ENCODE measurements around the gene XPNPEP2. TPM values are rescaled to one million over a fixed set of nuclear protein-coding genes. Genes with fewer than 3 reads are reported as not detected.

The XPNPEP2 gene
- total RNA-seq, 1 donor from 2014 or later: 3.7 TPM

DNA sequence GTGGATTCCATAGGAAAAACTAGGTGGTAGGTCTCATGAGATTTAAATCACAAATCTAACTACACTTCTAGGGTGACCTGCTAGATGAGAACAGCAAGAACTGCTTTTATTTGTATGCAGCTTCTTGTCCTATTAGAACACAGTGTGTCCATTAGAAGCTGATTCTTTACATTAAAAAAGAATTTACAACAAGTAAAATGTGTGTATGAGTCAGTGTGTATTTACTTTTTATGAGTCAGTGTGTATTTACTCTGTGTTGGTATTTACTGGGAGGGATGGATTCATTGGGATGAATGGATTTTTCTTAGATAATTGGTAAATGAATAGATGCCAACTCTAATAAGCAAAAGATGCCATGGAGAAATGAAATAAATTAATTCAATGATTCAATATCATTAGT lies 40.6 kb upstream of the XPNPEP2 start:
- no peaks in the 10 kb centered on the region for H3K9me3 ChIP-seq (ENCODE audit: control insufficient read depth in 3 of 3, low read length in 3 of 3)
- no peaks in the 10 kb centered on the region for H3K36me3 ChIP-seq (ENCODE audit: control insufficient read depth in 3 of 3, insufficient read depth in 3 of 3, low read length in 3 of 3)
- H3K27ac ChIP-seq (ENCODE audit: low read depth, low read length): no peak overlapping the region
- H3K4me1 ChIP-seq (ENCODE audit: control insufficient read depth in 3 of 3, insufficient read depth in 3 of 3, low read length in 3 of 3): peaks cover 0 to 14% (median 5%) of the 10 kb centered on the region in 3 donors
- H3K4me3 ChIP-seq (ENCODE audit: low read length in 3 of 3): no peak overlapping the region
- H3K9ac ChIP-seq (ENCODE audit: low read depth in 1 of 3, low read length in 3 of 3): no peak overlapping the region
- peaks cover 0 to 3% (median 0%) of the 10 kb centered on the region in 3 donors for H3K27me3 ChIP-seq (ENCODE audit: control insufficient read depth in 3 of 3, insufficient read depth in 3 of 3, low read length in 3 of 3)

DNA sequence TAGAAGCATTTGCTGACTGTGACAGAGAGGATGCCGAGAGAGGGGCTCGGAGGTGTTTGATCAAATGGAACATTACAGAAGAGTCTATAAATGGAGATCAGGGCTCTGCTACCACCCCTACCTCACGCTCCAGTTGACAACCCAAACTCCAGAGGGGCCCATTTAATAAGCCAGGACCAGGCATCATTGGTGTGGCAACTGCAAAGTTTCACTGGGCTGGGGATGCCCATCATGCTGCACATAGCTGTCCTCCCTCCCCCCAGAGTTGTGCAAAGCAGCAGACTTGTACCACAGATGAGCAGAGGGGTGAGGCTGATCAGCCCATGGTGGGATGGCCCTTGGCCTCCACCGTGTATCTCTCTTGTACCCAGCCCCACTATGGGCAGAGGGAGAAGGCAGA lies 38.2 kb upstream of the XPNPEP2 start:
- Histone ChIP-seq H3K9ac (ENCODE audit: low read depth in 1 of 3, low read length in 3 of 3) (no peak overlapping the region), H3K4me3 (ENCODE audit: low read length in 3 of 3) (no peak overlapping the region), H3K27ac (ENCODE audit: low read depth, low read length) (no peak overlapping the region), H3K9me3 (ENCODE audit: control insufficient read depth in 3 of 3, low read length in 3 of 3) (no peaks in the 10 kb centered on the region), H3K4me1 (ENCODE audit: control insufficient read depth in 3 of 3, insufficient read depth in 3 of 3, low read length in 3 of 3) (peaks cover 0 to 14% (median 5%) of the 10 kb centered on the region in 3 donors), H3K36me3 (ENCODE audit: control insufficient read depth in 3 of 3, insufficient read depth in 3 of 3, low read length in 3 of 3) (no peaks in the 10 kb centered on the region), H3K27me3 (ENCODE audit: control insufficient read depth in 3 of 3, insufficient read depth in 3 of 3, low read length in 3 of 3) (peaks cover 0 to 3% (median 0%) of the 10 kb centered on the region in 3 donors)

DNA sequence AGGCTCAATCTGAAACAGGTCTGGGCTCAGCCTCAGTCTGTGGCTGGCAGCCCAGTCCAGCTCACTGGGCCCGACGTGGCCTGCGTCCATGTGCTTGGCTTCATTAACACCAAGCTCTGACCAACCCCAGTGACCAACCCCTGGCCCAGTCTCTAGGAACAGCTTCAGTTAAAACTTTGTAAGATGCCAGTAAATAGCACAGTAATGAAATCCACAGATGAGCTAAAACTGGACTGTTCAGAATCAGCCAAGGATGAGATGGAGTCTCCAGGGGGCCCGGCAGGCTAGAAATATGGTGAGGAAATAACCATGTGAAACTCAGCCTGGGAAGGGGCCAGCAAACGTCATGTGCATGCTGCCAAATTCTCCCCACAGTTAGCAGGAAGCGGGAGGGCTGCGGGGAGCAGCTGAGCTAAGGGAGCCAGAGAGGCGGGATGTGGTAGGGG lies 37.1 kb upstream of the XPNPEP2 start:
- H3K9ac ChIP-seq (ENCODE audit: low read depth in 1 of 3, low read length in 3 of 3): no peak overlapping the region
- H3K4me3 ChIP-seq (ENCODE audit: low read length in 3 of 3): no peak overlapping the region
- no peaks in the 10 kb centered on the region for H3K36me3 ChIP-seq (ENCODE audit: control insufficient read depth in 3 of 3, insufficient read depth in 3 of 3, low read length in 3 of 3)
- H3K27ac ChIP-seq (ENCODE audit: low read depth, low read length): peak overlapping the region; percentile 31
- H3K4me1 ChIP-seq (ENCODE audit: control insufficient read depth in 3 of 3, insufficient read depth in 3 of 3, low read length in 3 of 3): peaks cover 0 to 15% (median 5%) of the 10 kb centered on the region in 3 donors
- H3K9me3 ChIP-seq (ENCODE audit: control insufficient read depth in 3 of 3, low read length in 3 of 3): no peaks in the 10 kb centered on the region
- peaks cover 0 to 3% (median 0%) of the 10 kb centered on the region in 3 donors for H3K27me3 ChIP-seq (ENCODE audit: control insufficient read depth in 3 of 3, insufficient read depth in 3 of 3, low read length in 3 of 3)

DNA sequence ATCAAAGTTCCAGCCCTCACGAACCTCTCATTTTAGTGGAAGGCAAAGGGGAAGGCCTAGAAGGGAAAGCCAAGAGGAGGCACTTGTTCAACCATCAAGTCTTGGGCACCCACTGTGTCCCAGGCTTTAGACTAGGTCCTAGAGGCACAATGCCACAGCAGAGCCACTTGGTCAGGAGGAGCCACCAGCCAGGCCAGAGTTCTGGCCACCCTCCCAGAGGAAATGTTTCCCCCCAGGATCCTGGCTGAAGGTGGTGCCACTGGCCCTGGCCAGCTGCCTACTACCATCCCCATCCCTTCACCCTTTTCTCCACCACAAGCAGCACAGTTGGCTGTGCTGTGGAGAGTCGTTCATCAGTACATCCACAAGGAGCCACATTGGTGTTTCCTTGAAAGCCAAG lies 34.3 kb upstream of the XPNPEP2 start:
- Histone ChIP-seq H3K4me1 (ENCODE audit: control insufficient read depth in 3 of 3, insufficient read depth in 3 of 3, low read length in 3 of 3) (peaks cover 0 to 13% (median 5%) of the 10 kb centered on the region in 3 donors), H3K9ac (ENCODE audit: low read depth in 1 of 3, low read length in 3 of 3) (no peak overlapping the region), H3K9me3 (ENCODE audit: control insufficient read depth in 3 of 3, low read length in 3 of 3) (no peaks in the 10 kb centered on the region), H3K27me3 (ENCODE audit: control insufficient read depth in 3 of 3, insufficient read depth in 3 of 3, low read length in 3 of 3) (no peaks in the 10 kb centered on the region), H3K27ac (ENCODE audit: low read depth, low read length) (no peak overlapping the region), H3K36me3 (ENCODE audit: control insufficient read depth in 3 of 3, insufficient read depth in 3 of 3, low read length in 3 of 3) (no peaks in the 10 kb centered on the region), H3K4me3 (ENCODE audit: low read length in 3 of 3) (no peak overlapping the region)

DNA sequence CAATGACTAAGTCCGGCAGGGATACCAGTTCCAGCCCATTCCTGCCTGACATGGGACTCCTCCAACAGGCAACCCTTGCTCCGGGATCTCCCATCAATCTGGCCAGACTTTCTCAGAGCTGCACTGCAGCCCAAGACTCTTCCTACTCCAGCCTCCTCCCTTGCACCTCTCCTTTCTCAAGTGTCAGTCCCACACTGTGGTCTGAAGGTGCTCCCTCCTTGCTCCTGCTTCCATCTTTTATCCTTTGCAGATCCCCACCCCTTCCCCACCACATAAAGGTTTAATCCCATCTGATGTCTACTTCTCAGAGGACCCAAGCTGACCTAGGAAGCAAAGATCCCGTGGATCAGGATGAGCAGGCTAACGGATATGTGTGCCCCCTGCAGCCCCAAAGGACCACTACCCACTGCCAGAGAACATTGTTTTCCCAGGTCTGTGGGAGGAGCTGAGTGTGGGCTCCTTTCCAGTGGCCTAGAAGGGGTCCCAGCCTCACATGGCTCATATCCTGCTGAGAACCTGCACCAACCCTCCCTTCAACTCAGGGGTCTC lies 33.3 kb upstream of the XPNPEP2 start:
- H3K4me3 ChIP-seq (ENCODE audit: low read length in 3 of 3): no peak overlapping the region
- peaks cover 0 to 13% (median 5%) of the 10 kb centered on the region in 3 donors for H3K4me1 ChIP-seq (ENCODE audit: control insufficient read depth in 3 of 3, insufficient read depth in 3 of 3, low read length in 3 of 3)
- H3K9ac ChIP-seq (ENCODE audit: low read depth in 1 of 3, low read length in 3 of 3): no peak overlapping the region
- H3K36me3 ChIP-seq (ENCODE audit: control insufficient read depth in 3 of 3, insufficient read depth in 3 of 3, low read length in 3 of 3): no peaks in the 10 kb centered on the region
- no peaks in the 10 kb centered on the region for H3K9me3 ChIP-seq (ENCODE audit: control insufficient read depth in 3 of 3, low read length in 3 of 3)
- H3K27me3 ChIP-seq (ENCODE audit: control insufficient read depth in 3 of 3, insufficient read depth in 3 of 3, low read length in 3 of 3): no peaks in the 10 kb centered on the region
- H3K27ac ChIP-seq (ENCODE audit: low read depth, low read length): no peak overlapping the region

DNA sequence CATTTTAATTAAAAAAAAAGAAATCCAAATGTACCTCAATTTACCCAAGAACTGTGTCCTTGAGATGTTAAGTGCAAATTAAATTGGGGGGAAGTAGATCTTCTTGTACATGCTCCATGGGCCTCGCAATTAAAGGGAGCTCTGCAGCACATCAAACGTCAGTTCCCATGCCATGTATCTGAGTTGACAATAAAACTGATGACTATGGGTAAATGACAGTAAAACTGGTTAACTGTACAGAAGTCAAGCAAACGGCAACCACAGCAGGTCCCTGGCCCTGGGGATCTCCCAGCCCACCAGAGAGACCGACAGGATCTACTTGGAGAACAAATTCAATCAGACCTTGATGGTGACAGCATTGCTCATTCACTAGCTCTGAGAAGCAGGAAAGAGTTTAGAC lies 32.8 kb upstream of the XPNPEP2 start:
- Histone ChIP-seq H3K27ac (ENCODE audit: low read depth, low read length) (no peak overlapping the region), H3K4me3 (ENCODE audit: low read length in 3 of 3) (no peak overlapping the region), H3K4me1 (ENCODE audit: control insufficient read depth in 3 of 3, insufficient read depth in 3 of 3, low read length in 3 of 3) (peaks cover 0 to 12% (median 3%) of the 10 kb centered on the region in 3 donors), H3K27me3 (ENCODE audit: control insufficient read depth in 3 of 3, insufficient read depth in 3 of 3, low read length in 3 of 3) (no peaks in the 10 kb centered on the region), H3K9ac (ENCODE audit: low read depth in 1 of 3, low read length in 3 of 3) (peak overlapping the region in 1 of 3 donors; percentile 14), H3K9me3 (ENCODE audit: control insufficient read depth in 3 of 3, low read length in 3 of 3) (no peaks in the 10 kb centered on the region), H3K36me3 (ENCODE audit: control insufficient read depth in 3 of 3, insufficient read depth in 3 of 3, low read length in 3 of 3) (no peaks in the 10 kb centered on the region)

DNA sequence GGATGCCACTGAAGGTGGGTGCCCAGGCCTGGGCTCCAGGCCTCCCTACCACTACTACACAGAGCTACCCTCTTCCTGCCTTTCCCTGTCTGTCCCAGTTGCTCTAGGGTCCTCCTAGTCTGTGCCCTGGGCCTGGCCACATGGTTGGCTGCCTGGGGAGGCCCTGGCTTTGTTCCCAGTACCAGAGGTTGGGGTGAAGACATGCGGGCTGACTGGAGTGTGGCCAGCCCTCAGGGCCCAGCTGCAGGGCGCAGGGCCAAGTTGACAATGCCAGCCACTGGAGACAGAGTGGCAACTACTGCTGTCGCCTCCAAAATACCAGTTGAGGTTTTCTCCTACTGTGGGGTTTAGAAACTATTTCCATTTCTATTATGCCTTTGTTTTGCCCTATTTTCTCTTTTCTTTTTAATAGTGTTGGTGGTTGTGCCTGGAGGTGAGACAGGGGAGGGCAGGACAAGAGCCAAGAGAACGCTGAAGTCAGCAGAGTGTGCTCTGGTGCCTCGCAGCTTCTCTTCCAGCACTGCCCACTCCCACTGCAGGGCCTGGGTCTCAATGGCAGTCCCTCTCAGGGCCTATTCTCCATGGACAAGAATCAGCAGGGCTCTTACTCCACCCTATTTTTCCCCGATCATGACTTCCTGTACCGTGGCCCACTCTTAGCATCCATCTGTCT lies 32.2 kb upstream of the XPNPEP2 start:
- Histone ChIP-seq H3K4me3 (ENCODE audit: low read length in 3 of 3) (no peak overlapping the region), H3K36me3 (ENCODE audit: control insufficient read depth in 3 of 3, insufficient read depth in 3 of 3, low read length in 3 of 3) (no peaks in the 10 kb centered on the region), H3K9me3 (ENCODE audit: control insufficient read depth in 3 of 3, low read length in 3 of 3) (no peaks in the 10 kb centered on the region), H3K4me1 (ENCODE audit: control insufficient read depth in 3 of 3, insufficient read depth in 3 of 3, low read length in 3 of 3) (peaks cover 0 to 7% (median 0%) of the 10 kb centered on the region in 3 donors), H3K27ac (ENCODE audit: low read depth, low read length) (no peak overlapping the region), H3K9ac (ENCODE audit: low read depth in 1 of 3, low read length in 3 of 3) (peak overlapping the region in 1 of 3 donors; percentile 14), H3K27me3 (ENCODE audit: control insufficient read depth in 3 of 3, insufficient read depth in 3 of 3, low read length in 3 of 3) (no peaks in the 10 kb centered on the region)

DNA sequence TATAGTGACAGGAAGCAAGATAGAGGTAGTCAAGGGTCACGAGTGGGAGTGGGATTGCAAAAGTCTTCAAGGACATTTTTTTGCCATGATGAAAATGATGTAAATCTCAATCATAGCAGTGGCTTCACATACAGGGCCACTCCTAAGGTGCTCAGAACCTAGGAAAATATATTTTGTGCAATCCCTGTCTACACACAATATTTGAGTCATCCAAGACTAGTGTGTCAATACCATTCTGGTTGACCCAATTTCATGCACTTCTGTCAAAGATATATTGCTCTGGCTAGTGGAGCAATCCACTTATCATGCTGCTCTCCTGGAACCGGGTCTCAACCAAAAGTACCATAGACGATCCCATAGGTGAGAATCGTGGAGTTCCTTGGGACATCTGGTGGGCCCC lies 24.2 kb upstream of the XPNPEP2 start:
- Histone ChIP-seq H3K4me3 (ENCODE audit: low read length in 3 of 3) (no peak overlapping the region), H3K27ac (ENCODE audit: low read depth, low read length) (no peak overlapping the region), H3K27me3 (ENCODE audit: control insufficient read depth in 3 of 3, insufficient read depth in 3 of 3, low read length in 3 of 3) (no peaks in the 10 kb centered on the region), H3K9ac (ENCODE audit: low read depth in 1 of 3, low read length in 3 of 3) (no peak overlapping the region), H3K9me3 (ENCODE audit: control insufficient read depth in 3 of 3, low read length in 3 of 3) (no peaks in the 10 kb centered on the region), H3K36me3 (ENCODE audit: control insufficient read depth in 3 of 3, insufficient read depth in 3 of 3, low read length in 3 of 3) (no peaks in the 10 kb centered on the region), H3K4me1 (ENCODE audit: control insufficient read depth in 3 of 3, insufficient read depth in 3 of 3, low read length in 3 of 3) (peaks cover 0 to 12% (median 9%) of the 10 kb centered on the region in 3 donors)

DNA sequence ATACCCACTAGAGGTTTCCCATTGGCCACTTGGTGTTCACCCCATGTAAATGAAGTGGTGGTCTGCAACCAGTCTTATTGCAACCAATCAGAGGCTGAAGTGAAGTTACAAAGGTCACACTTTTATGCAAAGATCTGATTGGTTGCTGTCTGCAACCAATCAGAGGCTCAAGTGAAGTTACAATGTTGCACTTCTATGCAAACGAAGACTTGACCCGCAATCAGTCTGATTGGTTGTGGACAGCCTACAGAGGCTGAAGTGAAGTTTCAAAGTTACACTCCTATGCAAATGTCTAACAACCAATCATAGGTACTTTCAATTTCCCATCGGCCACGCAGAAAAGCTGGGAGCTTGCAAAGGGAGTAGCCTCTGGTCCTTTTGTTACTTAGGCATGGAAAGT lies 22.3 kb upstream of the XPNPEP2 start:
- Histone ChIP-seq H3K27me3 (ENCODE audit: control insufficient read depth in 3 of 3, insufficient read depth in 3 of 3, low read length in 3 of 3) (no peaks in the 10 kb centered on the region), H3K36me3 (ENCODE audit: control insufficient read depth in 3 of 3, insufficient read depth in 3 of 3, low read length in 3 of 3) (no peaks in the 10 kb centered on the region), H3K4me3 (ENCODE audit: low read length in 3 of 3) (no peak overlapping the region), H3K9ac (ENCODE audit: low read depth in 1 of 3, low read length in 3 of 3) (no peak overlapping the region), H3K27ac (ENCODE audit: low read depth, low read length) (no peak overlapping the region), H3K4me1 (ENCODE audit: control insufficient read depth in 3 of 3, insufficient read depth in 3 of 3, low read length in 3 of 3) (peaks cover 0 to 17% (median 9%) of the 10 kb centered on the region in 3 donors), H3K9me3 (ENCODE audit: control insufficient read depth in 3 of 3, low read length in 3 of 3) (no peaks in the 10 kb centered on the region)

DNA sequence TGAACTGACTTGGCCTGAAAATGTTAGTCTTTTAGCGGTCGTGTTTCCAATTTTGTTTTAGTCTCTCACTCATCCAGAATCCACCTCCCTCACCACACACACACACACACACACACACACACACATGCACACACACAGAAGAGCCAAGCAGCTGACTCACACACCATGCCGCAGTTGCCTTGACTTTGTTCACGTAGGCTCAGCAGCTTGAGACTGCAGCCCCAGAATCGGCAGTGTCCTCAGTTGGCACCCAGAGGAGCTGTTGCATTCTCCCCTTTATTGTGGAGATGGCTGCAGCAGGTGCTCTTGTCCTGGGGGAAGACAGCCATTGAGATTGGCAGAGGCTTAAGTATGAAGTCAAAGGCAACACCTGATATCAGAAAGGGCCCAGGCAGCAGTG lies 20.9 kb upstream of the XPNPEP2 start:
- Histone ChIP-seq H3K27me3 (ENCODE audit: control insufficient read depth in 3 of 3, insufficient read depth in 3 of 3, low read length in 3 of 3) (no peaks in the 10 kb centered on the region), H3K4me3 (ENCODE audit: low read length in 3 of 3) (peak overlapping the region in 1 of 3 donors; percentile 13), H3K4me1 (ENCODE audit: control insufficient read depth in 3 of 3, insufficient read depth in 3 of 3, low read length in 3 of 3) (peaks cover 0 to 17% (median 9%) of the 10 kb centered on the region in 3 donors), H3K9ac (ENCODE audit: low read depth in 1 of 3, low read length in 3 of 3) (peak overlapping the region in 1 of 3 donors; percentile 62), H3K9me3 (ENCODE audit: control insufficient read depth in 3 of 3, low read length in 3 of 3) (no peaks in the 10 kb centered on the region), H3K27ac (ENCODE audit: low read depth, low read length) (peak overlapping the region; percentile 54), H3K36me3 (ENCODE audit: control insufficient read depth in 3 of 3, insufficient read depth in 3 of 3, low read length in 3 of 3) (no peaks in the 10 kb centered on the region)
